Measurements from ENCODE around the gene MOB3B. TPM values are rescaled to one million over a fixed set of nuclear protein-coding genes. Genes with fewer than 3 reads are reported as not detected.

MOB3B gene
- total RNA-seq, 1 experiment from 2014 or later, result 0.03 TPM

DNA sequence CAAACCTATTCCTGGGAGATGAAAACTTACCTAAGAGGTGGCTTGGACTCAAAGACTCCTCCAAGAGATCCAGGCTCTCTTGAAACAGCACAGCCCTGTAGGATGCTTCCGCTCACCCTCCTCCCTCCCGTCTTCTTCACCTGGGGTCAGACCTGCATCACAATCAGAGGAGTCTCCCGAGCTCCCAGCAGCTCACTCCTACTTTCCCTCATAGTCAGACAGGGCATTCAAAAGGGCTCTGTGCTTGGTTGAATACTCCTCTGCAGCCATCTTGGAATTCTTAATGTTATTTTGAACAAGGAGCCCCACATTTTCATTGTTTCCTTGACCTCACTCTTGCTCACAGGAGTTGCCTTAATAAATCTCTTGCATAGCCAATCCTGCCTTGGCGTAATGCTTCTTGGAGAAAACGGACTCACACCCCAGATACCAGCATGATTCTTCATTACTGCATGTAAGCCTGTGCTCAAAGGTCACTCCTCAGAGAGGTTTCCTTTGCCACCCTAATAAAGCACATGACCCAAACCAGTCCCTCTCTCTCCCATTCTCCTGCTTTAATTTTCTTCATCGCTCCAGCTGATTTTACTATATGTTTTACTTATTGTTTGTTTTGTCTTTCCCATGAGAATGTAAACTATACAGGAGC, 52.6 kb downstream of the MOB3B start:
- TF ChIP-seq POLR2AphosphoS5 (IDR thresholded peaks at IDR 0.05; ENCODE audit: low read depth, low read length), result no peak
- TF ChIP-seq, protein P1, sequence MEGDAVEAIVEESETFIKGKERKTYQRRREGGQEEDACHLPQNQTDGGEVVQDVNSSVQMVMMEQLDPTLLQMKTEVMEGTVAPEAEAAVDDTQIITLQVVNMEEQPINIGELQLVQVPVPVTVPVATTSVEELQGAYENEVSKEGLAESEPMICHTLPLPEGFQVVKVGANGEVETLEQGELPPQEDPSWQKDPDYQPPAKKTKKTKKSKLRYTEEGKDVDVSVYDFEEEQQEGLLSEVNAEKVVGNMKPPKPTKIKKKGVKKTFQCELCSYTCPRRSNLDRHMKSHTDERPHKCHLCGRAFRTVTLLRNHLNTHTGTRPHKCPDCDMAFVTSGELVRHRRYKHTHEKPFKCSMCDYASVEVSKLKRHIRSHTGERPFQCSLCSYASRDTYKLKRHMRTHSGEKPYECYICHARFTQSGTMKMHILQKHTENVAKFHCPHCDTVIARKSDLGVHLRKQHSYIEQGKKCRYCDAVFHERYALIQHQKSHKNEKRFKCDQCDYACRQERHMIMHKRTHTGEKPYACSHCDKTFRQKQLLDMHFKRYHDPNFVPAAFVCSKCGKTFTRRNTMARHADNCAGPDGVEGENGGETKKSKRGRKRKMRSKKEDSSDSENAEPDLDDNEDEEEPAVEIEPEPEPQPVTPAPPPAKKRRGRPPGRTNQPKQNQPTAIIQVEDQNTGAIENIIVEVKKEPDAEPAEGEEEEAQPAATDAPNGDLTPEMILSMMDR (IDR thresholded peaks at IDR 0.05), result no peak
- no peaks in the 10 kb centered on the region for H3K4me1 ChIP-seq (ENCODE audit: control insufficient read depth, insufficient read depth, low read length)
- no peak overlapping the region for H3K27ac ChIP-seq (ENCODE audit: low read length)
- ChIA-PET CTCF (no interaction called here), POLR2A (no interaction called here)
- H3K9me3 ChIP-seq (ENCODE audit: control insufficient read depth, insufficient read depth, low read depth, low read length), result no peaks in the 10 kb centered on the region
- in situ Hi-C loops (cut with HindIII; ENCODE audit: low pct_unique_long_range_greater_than_20kb, low sequenced_read_pairs) (no loop called here), intact Hi-C loops (cut with micrococcal nuclease; ENCODE audit: unreplicated experiment) (no loop called here)
- H3K27me3 ChIP-seq (ENCODE audit: control insufficient read depth, insufficient read depth, low read length), result no peaks in the 10 kb centered on the region
- no peak for ATAC-seq
- H3K4me3 ChIP-seq (ENCODE audit: low read depth in 2 of 2, low read length in 2 of 2), result no peak overlapping the region
- H3K36me3 ChIP-seq (ENCODE audit: control insufficient read depth, insufficient read depth, low read length), result no peaks in the 10 kb centered on the region
- no TSS peak for BruUV-seq (replicated peaks)
- no peak for DNase-seq (ENCODE audit: low read depth, low spot score)

DNA sequence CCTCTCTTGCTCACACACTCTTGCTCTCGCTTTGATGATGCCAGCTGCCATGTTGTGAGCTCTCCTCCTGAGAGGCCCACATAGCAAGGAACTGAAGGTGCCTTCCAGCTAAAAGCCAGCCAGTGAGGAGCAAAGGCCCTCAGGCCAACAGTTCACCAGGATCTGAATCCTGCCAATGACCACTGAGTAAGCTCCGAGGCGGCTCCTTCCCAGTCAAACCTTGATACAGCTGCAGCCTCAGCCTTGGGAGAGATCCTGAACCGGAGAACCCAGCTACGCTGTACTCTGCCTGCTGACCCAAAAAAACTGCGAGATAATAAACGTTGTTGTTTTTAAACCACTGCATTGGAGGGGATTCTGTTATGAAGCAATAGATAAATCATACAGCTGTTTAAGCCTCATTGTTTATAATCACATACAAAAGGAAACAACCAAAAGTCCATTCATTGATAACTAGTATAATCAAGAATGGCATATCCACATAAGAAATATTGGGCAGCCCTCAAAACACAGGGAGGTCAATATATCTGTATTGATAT, 54.5 kb downstream of the MOB3B start:
- in situ Hi-C loops (cut with HindIII; ENCODE audit: low pct_unique_long_range_greater_than_20kb, low sequenced_read_pairs), result no loop called here
- CTCF ChIA-PET, result no interaction called here
- intact Hi-C loops (cut with micrococcal nuclease; ENCODE audit: unreplicated experiment), result no loop called here
- POLR2A ChIA-PET, result no interaction called here
- Histone ChIP-seq H3K27me3 (ENCODE audit: control insufficient read depth, insufficient read depth, low read length) (no peaks in the 10 kb centered on the region), H3K4me1 (ENCODE audit: control insufficient read depth, insufficient read depth, low read length) (no peaks in the 10 kb centered on the region), H3K9me3 (ENCODE audit: control insufficient read depth, insufficient read depth, low read depth, low read length) (no peaks in the 10 kb centered on the region), H3K27ac (ENCODE audit: low read length) (no peak overlapping the region), H3K4me3 (ENCODE audit: low read depth in 2 of 2, low read length in 2 of 2) (no peak overlapping the region), H3K36me3 (ENCODE audit: control insufficient read depth, insufficient read depth, low read length) (no peaks in the 10 kb centered on the region)
- TF ChIP-seq POLR2AphosphoS5 (IDR thresholded peaks at IDR 0.05; ENCODE audit: low read depth, low read length) (no peak), TCF7L2 (IDR thresholded peaks at IDR 0.05; ENCODE audit: low read depth, low read length) (no peak), SIN3A (IDR thresholded peaks at IDR 0.05; ENCODE audit: borderline replicate concordance, insufficient read depth, low read depth, low read length) (no peak)
- TF ChIP-seq, protein P2, sequence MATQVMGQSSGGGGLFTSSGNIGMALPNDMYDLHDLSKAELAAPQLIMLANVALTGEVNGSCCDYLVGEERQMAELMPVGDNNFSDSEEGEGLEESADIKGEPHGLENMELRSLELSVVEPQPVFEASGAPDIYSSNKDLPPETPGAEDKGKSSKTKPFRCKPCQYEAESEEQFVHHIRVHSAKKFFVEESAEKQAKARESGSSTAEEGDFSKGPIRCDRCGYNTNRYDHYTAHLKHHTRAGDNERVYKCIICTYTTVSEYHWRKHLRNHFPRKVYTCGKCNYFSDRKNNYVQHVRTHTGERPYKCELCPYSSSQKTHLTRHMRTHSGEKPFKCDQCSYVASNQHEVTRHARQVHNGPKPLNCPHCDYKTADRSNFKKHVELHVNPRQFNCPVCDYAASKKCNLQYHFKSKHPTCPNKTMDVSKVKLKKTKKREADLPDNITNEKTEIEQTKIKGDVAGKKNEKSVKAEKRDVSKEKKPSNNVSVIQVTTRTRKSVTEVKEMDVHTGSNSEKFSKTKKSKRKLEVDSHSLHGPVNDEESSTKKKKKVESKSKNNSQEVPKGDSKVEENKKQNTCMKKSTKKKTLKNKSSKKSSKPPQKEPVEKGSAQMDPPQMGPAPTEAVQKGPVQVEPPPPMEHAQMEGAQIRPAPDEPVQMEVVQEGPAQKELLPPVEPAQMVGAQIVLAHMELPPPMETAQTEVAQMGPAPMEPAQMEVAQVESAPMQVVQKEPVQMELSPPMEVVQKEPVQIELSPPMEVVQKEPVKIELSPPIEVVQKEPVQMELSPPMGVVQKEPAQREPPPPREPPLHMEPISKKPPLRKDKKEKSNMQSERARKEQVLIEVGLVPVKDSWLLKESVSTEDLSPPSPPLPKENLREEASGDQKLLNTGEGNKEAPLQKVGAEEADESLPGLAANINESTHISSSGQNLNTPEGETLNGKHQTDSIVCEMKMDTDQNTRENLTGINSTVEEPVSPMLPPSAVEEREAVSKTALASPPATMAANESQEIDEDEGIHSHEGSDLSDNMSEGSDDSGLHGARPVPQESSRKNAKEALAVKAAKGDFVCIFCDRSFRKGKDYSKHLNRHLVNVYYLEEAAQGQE (IDR thresholded peaks at IDR 0.05; ENCODE audit: insufficient read depth in 1 of 2, low read depth in 2 of 2, low read length in 1 of 2), result no peak
- TF ChIP-seq, protein P1 (IDR thresholded peaks at IDR 0.05), result no peak
- ATAC-seq (no peak), DNase-seq (ENCODE audit: low read depth, low spot score) (no peak)
- no TSS peak for BruUV-seq (replicated peaks)

Measured in Panc1 (cell line).